ENCODE measurements around the gene PMF1. TPM values are rescaled to one million over a fixed set of nuclear protein-coding genes. Genes with fewer than 3 reads are reported as not detected.

Gene PMF1
- total and polyA plus RNA-seq, 4 donors, result 24.7 to 63.5 (median 36.9) TPM

GRCh38 chr1:156285437-156285836, 72.6 kb downstream of the PMF1 start:
- H3K36me3 ChIP-seq (ENCODE audit: control insufficient read depth in 4 of 4, insufficient read depth in 3 of 4, low read depth in 1 of 4, low read length in 3 of 4), result peaks cover 0 to 9% (median 4%) of the 10 kb centered on the region in 4 donors
- no peak overlapping the region for H3K27ac ChIP-seq (ENCODE audit: low read depth in 1 of 2, low read length in 2 of 2)
- H3K9ac ChIP-seq (ENCODE audit: low read depth in 1 of 2, low read length in 2 of 2), result no peak overlapping the region
- 96% methylated on average over 21 of the region's 21 CpGs for WGBS
- H3K9me3 ChIP-seq (ENCODE audit: control insufficient read depth in 4 of 4, low read length in 3 of 4), result no peaks in the 10 kb centered on the region
- no peak overlapping the region for H3K4me3 ChIP-seq (ENCODE audit: low read depth in 1 of 3, low read length in 3 of 3)
- H3K27me3 ChIP-seq (ENCODE audit: control insufficient read depth in 4 of 4, insufficient read depth in 4 of 4, low read length in 3 of 4), result no peaks in the 10 kb centered on the region
- TF ChIP-seq EGR1 (IDR thresholded peaks at IDR 0.05; ENCODE audit: low read depth in 2 of 2), result no peak
- TF ChIP-seq CTCF (IDR thresholded peaks at IDR 0.05; ENCODE audit: low read depth, low read length, missing input control), result no peak
- no peak for TF ChIP-seq TAF1 (conservative IDR thresholded peaks at IDR 0.05)
- no peak for TF ChIP-seq HNF4G (IDR thresholded peaks at IDR 0.05)
- TF ChIP-seq MAX (IDR thresholded peaks at IDR 0.05), result no peak
- TF ChIP-seq NR2F2 (IDR thresholded peaks at IDR 0.05), result no peak
- TF ChIP-seq FOXA2 (IDR thresholded peaks at IDR 0.05), result no peak
- no peak for TF ChIP-seq JUND (IDR thresholded peaks at IDR 0.05)
- no peak for TF ChIP-seq YY1 (IDR thresholded peaks at IDR 0.05)
- TF ChIP-seq GABPA (IDR thresholded peaks at IDR 0.05 in 1 of 2, conservative IDR thresholded peaks at IDR 0.05 in 1 of 2), result no peak
- TF ChIP-seq ZBTB33 (IDR thresholded peaks at IDR 0.05), result no peak
- no peak for TF ChIP-seq HNF4A (conservative IDR thresholded peaks at IDR 0.05)
- TF ChIP-seq FOXA1 (IDR thresholded peaks at IDR 0.05), result no peak
- TF ChIP-seq ATF3 (IDR thresholded peaks at IDR 0.05), result no peak
- TF ChIP-seq REST (IDR thresholded peaks at IDR 0.05), result no peak
- TF ChIP-seq RAD21 (IDR thresholded peaks at IDR 0.05), result no peak
- TF ChIP-seq SP1 (IDR thresholded peaks at IDR 0.05), result no peak
- TF ChIP-seq RXRA (IDR thresholded peaks at IDR 0.05), result no peak
- peaks cover 5 to 31% (median 21%) of the 10 kb centered on the region in 4 donors for H3K4me1 ChIP-seq (ENCODE audit: control insufficient read depth in 4 of 4, insufficient read depth in 4 of 4, low read length in 3 of 4)
- DNase-seq (ENCODE audit: low spot score), result no peak

Measured in liver (tissue), 9 donors.